Measurements from ENCODE around the gene HYDIN.
"Not testable (repeated sequence)": the region's sequence is repeated elsewhere in the genome, so short reads cannot be mapped to it uniquely, and the experiment has no call there.

DNA sequence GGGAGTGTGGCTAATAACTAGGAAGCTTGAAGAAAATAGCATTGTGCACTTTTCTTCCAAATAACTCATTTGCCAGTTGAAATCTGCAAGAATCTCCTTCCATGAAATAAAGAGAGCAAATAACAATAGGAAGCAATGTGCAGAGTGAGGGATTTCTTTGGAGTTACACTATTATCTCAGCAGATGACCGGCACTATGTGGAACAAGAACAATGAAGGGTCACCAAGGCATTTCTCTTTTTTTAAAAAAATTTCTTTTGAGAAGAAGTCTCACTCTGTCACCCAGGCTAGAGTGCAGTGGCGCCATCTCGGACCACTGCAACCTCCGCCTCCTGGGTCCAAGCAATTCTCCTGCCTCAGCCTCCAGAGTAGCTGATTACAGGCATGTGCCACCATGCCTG, 192.1 kb downstream of the HYDIN start:
- TF ChIP-seq, protein P1, sequence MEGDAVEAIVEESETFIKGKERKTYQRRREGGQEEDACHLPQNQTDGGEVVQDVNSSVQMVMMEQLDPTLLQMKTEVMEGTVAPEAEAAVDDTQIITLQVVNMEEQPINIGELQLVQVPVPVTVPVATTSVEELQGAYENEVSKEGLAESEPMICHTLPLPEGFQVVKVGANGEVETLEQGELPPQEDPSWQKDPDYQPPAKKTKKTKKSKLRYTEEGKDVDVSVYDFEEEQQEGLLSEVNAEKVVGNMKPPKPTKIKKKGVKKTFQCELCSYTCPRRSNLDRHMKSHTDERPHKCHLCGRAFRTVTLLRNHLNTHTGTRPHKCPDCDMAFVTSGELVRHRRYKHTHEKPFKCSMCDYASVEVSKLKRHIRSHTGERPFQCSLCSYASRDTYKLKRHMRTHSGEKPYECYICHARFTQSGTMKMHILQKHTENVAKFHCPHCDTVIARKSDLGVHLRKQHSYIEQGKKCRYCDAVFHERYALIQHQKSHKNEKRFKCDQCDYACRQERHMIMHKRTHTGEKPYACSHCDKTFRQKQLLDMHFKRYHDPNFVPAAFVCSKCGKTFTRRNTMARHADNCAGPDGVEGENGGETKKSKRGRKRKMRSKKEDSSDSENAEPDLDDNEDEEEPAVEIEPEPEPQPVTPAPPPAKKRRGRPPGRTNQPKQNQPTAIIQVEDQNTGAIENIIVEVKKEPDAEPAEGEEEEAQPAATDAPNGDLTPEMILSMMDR (conservative IDR thresholded peaks at IDR 0.05; ENCODE audit: low read length) = not testable (repeated sequence)
- not testable (repeated sequence) for TF ChIP-seq EZH2phosphoT487 (IDR thresholded peaks at IDR 0.05; ENCODE audit: borderline replicate concordance, low read depth, low read length)
